Measurements from ENCODE around the gene SLTM.
"Not testable (repeated sequence)": the region's sequence is repeated elsewhere in the genome, so short reads cannot be mapped to it uniquely, and the experiment has no call there.

The SLTM gene

GRCh38 chr15:58926823-58927222 lies 6.7 kb downstream of the SLTM start:
- DNase-seq = no peak

GRCh38 chr15:58924327-58924726 lies 9.2 kb downstream of the SLTM start:
- DNase-seq = no peak

GRCh38 chr15:58923696-58924300 lies 9.7 kb downstream of the SLTM start:
- DNase-seq = no peak

- no peak for DNase-seq
These were observed 10.2 kb downstream of the SLTM start for GRCh38 chr15:58923284-58923683.

GRCh38 chr15:58921267-58921790 lies 12.2 kb downstream of the SLTM start:
- no peak for DNase-seq

GRCh38 chr15:58920447-58920846 lies 13.0 kb downstream of the SLTM start:
- not testable (repeated sequence) for DNase-seq

- no peak for DNase-seq
These were observed 14.2 kb downstream of the SLTM start for GRCh38 chr15:58919232-58919631.

GRCh38 chr15:58918239-58918638 lies 15.2 kb downstream of the SLTM start:
- no peak for DNase-seq

- not testable (repeated sequence) for DNase-seq
These were observed 15.8 kb downstream of the SLTM start for GRCh38 chr15:58917613-58918129.

- no peak for DNase-seq
These were observed 16.5 kb downstream of the SLTM start for GRCh38 chr15:58916962-58917361.

GRCh38 chr15:58910456-58910855 lies 23.0 kb downstream of the SLTM start:
- no peak for DNase-seq

- DNase-seq = no peak
These were observed 23.9 kb downstream of the SLTM start for GRCh38 chr15:58909616-58910015.

- no peak for DNase-seq
These were observed 24.7 kb downstream of the SLTM start for GRCh38 chr15:58908550-58909309.

GRCh38 chr15:58900631-58901030 lies 32.8 kb downstream of the SLTM start:
- DNase-seq = no peak

- DNase-seq = no peak
These were observed 35.3 kb downstream of the SLTM start for GRCh38 chr15:58898150-58898680.

GRCh38 chr15:58889363-58889762 lies 44.1 kb downstream of the SLTM start:
- no peak for DNase-seq

GRCh38 chr15:58886921-58887320 lies 46.6 kb downstream of the SLTM start:
- no peak for DNase-seq

GRCh38 chr15:58883926-58884325 lies 49.6 kb downstream of the SLTM start:
- not testable (repeated sequence) for DNase-seq

GRCh38 chr15:58882243-58882642 lies 51.2 kb downstream of the SLTM start:
- DNase-seq = no peak

- no peak for DNase-seq
These were observed 53.2 kb downstream of the SLTM start for GRCh38 chr15:58880320-58880719.

GRCh38 chr15:58877999-58878825 lies 55.3 kb downstream of the SLTM start:
- no peak for DNase-seq

- DNase-seq = no peak
These were observed 57.0 kb downstream of the SLTM start for GRCh38 chr15:58876306-58877106.

Measured in NCI-H1105 treated with DMSO at 0.1 percent for 48 hours (cell line).